NOMO-1 (cell line): ENCODE data around the gene NYNRIN.
A peak's percentile ranks its signal among the peaks of the same experiment; 100 is the strongest.
"Not testable (repeated sequence)": the region's sequence is repeated elsewhere in the genome, so short reads cannot be mapped to it uniquely, and the experiment has no call there.

Experiments
- DNase-seq, 2 experiments: peaks; one replicate each; lab custom pipeline; 2025; ENCODE audit not compliant: unreplicated experiment in 2 of 2; lab: John Stamatoyannopoulos, UW

NYNRIN gene

DNA sequence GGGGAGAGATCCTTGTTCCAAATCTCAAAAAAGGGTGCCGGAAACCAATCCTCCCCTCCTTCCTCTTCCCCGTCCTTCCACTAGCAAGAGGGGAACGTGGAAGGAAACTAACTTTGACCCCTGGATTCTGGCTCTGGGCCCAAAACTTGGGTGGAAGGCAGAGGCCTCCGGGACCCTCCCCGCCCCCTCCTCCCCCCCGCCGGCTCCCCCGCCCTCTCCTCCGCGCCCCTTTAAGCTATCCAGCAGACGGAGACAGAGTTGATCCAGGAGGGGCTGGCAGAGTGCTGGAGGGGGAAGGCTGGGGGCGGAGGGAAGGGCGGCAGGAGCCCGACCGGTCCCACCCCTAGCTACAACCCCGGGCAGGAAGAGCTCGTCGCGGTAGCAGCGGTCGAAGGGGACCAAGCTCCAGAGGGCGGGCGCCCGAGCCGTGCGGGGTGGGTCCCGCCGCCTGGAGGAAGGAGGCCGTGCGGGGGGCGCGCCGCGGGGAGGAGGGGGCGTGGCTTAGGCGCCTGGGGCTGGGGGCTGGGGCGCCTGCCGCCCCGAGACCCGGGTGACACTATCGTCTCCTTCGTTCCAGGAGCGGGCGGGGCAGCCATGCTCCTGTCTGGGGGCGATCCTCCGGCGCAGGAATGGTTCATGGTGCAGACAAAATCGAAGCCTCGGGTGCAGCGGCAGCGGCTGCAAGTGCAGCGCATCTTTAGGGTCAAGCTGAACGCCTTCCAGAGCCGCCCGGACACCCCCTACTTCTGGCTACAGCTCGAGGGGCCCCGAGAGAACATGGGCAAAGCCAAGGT, at the start of gene NYNRIN:
Gene NYNRIN (plus strand): TSS at position 351 of the 794 bp plus-strand sequence. CDS start 244 bp downstream, at position 595.
- DNase-seq = no peak

DNA sequence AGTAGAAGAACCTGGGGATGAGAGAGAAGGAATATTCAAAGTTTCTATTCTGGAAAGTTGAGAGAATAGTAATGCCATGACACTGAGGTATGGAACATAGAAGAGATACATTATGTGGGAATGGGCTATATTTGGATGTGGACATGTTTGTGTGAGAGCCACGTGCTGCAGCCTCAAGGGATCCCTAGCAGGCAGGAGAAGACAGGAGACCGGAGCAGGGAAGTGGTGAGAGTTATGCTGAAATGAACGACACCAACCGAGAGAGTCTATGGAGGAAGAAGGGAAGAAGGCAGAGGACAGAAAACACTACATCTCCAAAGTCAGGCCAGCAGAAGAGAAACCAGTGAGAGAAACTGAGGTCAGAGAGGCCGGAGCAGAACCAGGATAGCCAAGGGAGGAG, 49.1 kb upstream of the NYNRIN start:
- DNase-seq = no peak

DNA sequence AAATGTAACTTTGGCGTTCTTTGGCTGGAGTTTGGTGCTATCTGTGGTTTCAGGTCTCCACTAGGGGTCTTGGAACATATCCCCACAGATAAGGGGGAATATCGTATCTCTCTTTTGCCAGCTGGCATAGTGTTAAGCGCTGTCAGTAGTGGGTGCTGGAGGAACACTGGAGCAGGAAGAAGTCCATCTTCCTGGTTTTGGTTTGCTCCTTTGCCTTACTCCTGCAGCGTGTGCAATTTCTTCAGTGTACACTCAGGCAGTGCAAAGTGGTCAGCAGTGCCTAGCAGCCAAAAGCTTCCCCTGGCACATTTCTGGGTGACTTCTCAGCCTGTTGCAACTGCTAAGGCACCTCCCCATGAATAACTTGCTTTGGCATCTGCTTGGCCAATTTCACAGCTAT, 47.3 kb upstream of the NYNRIN start:
- no peak for DNase-seq

DNA sequence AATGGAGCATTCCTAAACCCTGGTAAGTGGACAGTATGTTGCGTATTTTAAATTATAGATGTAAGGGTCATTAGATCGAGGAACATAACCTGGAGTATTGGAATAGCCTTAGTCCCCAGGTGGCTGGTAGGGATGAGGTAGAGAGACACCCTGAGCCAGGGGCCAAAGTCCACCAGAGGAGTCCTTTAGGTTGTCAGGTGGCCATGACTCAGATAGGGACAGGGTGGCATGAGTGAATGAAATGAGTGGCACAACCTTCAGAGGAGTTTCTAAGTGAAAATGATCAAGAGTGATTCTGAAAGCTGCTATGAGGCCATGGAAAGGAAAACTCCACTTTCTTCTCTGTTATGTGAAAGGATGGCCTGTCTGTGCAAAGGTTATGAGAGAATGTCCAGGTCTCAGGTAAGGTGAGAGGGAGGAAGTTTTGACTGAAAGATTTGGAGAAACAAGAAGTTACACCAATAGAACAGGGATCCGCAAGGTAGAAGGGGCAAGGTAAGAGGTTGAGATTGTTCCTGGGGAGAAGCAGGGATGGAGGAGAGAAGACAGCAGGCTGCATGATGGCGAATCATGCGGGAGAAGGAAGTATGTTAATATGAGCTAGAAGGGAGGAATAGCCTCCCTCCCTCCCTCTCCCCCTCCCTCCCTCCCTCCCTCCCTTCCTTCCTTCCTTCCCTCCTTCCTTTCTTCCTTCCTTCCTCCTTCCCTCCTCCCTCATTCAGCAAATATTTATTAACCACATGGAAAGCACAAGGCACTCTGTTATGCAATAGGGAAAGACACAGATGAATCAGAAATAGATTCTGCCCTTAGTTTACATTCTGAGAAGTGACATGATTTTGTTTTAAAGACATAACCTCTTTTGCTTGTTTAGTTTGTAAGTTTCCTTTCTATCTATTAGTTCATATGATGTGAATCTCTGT, 45.0 kb upstream of the NYNRIN start:
- DNase-seq = no peak

DNA sequence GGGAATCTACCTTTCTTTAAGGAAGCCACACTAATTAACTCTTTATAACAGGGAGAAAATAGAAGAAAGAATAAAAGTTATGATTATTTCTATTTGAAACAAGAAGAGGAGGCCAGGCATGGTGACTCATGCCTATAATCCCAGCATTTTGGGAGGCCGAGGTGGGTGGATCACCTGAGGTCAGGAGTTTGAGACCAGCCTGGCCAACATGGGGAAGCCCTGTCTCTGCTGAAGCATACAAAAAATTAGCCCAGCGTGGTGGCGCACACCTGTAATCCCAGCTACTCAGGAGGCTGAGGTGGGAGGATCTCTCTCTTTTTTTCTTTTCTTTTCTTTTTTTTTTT, 44.3 kb upstream of the NYNRIN start:
- DNase-seq = not testable (repeated sequence)

DNA sequence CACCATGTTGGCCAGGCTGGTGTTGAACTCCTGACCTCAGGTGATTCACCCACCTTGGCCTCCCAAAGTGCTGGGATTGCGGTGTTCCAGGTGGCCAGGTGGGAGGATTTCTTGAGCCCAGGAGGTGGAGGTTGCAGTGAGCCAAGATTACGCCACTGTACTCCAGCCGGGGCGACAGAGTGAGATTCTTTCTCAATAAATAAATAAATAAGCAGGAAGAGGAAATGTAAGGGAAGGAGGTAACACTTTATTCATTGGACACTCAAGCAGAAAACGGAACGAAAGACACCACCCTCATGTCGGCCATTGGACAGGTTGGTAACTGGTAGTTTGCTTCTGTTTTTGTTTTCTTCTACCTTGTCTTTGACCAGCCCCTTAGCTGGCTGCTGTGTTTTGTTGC, 43.8 kb upstream of the NYNRIN start:
- DNase-seq = no peak

DNA sequence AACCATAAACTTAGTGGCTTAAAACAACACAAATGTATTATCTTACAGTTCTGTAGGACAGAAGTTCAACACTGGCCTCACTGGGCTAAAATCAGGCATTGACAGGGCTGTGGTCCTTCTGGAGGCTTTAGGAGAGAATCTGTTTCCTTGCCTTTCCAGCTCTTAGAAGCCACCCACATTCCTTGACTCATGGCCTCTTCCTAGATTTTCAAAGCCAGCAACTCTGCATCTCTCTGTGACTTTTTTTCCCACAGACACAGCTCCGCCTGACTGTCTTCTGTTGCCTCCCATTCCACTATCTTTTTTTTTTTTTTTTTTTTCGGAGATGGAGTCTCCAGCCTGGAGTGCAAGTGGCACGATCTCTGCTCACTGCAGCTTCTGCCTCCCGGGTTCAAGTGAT, 42.6 kb upstream of the NYNRIN start:
- DNase-seq = no peak

DNA sequence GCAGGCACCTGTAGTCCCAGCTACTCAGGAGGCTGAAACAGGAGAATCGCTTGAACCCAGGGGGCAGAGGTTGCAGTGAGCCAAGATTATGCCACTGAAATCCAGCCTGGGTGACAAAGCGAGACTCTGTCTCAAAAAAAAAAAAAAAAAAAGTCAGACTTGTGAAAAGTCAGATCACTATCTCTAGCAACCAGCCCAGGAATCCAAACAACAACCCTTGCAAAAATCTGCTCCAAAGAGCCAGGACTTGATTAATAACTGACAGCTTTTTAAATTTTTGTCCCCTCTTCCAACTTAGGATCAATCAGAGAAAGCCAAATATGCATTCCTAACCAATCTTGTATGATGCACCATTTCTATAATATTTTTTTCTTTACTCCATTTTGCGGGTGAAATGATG, 38.5 kb upstream of the NYNRIN start:
- no peak for DNase-seq

DNA sequence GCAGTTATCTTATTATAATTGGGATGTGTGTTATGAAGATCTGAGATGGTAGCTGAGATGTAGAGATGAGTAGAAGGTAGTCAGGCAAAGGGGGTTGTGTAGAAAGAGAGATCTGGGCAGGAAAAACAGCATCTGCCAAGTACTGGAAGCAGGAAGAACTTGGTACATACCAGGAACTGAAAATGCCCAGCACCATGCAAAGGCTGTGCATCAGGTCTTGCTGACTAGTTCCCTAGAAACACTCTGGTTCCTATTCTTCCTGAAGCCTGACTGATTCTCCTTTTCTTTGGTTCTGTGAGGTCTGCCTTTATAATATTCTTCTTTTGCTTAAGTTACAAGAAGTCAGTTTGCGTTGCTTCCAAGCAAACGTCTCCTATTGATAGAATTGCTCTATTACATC, 37.5 kb upstream of the NYNRIN start:
- DNase-seq = no peak

DNA sequence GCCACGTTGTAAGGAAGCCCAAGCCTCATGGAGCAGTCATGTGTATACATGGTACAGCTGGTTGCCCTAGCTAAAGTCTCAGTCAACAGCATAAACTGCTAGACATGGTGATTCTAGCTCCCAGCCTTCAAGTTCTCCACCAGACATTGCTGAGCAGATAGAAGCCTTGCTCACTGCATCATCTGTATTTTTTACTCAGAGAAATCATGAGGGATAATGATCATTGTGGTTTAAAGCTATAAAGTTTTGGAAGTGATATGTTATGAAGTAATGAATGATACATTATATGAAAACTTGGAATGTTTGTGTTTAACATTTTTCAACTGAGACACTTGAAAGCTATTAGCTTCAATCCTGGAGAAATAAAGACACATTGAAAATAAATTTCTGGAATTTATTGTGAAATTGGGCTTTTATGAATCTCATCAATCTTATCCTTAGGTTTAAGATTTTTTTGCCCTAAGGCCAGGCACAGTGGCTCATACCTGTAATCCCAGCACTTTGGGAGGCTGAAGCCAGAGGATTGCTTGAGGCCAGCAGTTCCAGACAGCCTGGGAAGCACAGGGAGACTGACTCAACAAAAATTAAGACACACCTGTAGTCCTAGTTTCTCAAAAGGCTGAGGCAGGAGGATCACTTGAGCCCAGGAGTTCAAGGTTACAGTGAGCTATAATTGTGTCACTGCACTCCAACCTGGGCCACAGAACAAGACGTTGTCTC, 36.4 kb upstream of the NYNRIN start:
- DNase-seq = no peak

DNA sequence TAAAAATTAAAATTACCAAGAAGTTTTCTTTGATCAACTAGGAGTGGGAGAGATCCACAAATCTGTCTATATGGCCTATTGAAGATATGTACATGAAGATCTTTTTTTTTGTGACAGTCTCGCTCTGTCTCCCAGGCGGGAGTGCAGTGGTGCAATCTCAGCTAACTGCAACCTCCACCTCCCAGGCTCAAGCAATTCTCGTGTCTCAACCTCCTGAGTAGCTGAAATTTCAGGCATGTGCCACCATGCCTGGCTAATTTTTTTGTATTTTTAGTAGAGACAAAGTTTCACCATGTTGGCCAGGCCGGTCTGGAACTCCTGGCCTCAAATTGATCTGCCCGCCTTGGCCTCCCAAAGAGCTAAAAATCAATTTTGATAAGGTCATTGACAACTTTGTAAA, 35.4 kb upstream of the NYNRIN start:
- DNase-seq = no peak

DNA sequence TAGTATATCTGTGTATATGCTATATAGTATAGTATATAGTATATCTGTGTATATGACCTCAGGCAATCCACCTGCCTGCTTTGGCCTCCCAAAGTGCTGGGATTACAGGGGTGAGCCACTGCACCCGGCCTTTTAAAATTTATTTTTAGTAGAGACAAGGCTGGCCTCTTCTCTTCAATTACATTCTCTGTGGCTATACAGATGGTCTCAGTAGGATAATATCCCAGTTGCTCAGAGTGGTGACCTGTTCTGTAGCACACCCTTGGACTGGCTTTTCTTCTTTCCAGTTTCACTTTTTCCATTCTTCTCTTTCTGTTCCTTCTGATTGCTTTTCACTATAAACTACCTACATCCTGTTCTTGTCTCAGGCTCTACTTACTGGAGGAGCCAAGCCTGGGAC, 34.0 kb upstream of the NYNRIN start:
- DNase-seq = no peak

DNA sequence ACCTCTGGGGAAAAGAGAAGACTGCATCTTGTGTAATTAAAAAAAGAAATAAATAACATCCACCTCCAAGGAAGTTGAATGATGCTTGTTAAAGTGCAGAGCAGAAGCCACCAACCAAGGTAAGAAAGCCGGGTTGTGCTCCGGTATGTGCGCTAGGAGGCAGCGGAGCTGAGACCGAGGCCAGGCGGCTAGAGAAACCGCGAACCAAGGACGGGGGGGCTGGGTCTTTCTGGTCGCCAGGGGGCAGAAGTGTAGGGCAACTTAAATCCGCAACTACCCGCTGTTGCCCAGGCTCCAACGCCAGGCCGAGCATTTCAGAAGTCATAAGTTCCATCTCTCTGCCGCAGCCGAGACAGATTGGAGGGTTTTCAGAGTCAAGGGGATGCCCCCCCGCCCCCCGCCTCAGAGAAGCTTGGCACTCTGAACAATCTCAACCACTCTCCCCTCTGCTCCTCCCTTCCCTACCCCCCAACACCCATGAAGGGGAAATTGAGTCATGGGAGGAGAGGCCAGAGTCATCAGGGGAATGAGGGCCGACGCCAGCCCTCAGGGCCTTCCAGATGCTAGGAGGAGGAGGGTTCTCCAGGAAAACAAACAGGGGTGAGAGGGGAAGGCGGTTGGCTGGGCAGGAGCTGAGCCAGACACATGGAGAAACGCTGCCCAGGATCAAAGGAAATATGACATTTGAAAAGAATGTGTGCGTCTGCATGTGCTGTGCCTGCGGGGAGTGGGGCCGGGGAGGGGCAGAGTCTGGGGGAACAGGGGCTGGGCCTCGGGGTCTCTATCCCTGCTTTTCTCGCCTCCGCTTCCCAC, 33.0 kb upstream of the NYNRIN start:
- peak; percentile 81 to 91 for DNase-seq

DNA sequence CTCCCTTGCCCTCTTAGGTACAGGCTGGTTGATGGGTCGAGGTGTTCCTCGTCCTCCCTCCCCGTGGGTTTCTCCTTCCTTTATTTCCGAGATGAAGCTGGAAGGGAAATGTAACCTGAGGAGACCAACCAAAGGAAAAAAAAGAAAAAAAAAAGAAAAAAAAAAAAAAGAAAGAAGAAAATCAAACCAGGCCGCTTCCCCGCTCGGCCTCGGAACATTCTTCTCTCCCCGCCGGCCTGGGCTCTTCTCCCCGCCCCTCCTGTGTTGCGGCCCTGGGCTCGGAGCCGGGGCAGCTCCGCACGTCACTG, 32.4 kb upstream of the NYNRIN start:
- DNase-seq = no peak

DNA sequence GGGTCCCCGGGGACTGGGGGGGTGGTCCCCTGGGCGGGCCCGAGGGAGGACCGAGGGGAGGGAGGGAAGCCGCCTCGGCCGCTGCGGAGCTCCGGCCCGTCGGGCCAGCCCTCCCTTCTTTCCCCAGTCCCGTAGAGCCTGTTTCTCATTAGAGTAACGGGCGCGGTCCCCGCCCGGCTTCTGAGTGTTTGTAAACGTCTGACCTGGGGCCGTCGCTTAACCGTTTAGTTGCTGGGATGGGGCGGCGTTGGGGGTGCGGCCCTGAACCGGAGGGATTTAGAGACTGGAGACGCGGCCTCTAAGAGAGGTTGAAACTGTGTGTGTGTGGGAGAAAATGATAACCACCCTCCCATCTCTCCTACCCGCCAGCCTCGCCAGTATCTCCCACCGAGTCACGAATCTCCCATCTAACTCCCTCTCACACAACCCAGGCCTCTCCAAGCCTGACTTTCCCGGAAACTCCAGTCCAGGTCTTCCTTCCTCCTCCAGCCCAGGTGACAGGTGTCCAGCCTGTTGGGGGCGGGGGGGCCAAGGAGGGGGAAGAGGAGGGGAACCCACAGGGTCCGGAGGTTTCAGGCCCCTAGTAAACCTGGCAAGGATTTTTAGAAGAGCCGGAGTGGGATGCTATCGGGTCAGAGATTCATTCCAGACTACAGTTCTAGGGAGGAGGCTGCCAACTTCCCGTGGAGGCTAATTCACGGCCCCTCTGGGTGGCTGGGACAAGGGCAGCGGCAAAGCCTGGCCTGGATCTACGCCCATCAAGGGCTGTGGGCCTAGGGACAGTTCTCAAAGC, 31.9 kb upstream of the NYNRIN start:
- DNase-seq = no peak

DNA sequence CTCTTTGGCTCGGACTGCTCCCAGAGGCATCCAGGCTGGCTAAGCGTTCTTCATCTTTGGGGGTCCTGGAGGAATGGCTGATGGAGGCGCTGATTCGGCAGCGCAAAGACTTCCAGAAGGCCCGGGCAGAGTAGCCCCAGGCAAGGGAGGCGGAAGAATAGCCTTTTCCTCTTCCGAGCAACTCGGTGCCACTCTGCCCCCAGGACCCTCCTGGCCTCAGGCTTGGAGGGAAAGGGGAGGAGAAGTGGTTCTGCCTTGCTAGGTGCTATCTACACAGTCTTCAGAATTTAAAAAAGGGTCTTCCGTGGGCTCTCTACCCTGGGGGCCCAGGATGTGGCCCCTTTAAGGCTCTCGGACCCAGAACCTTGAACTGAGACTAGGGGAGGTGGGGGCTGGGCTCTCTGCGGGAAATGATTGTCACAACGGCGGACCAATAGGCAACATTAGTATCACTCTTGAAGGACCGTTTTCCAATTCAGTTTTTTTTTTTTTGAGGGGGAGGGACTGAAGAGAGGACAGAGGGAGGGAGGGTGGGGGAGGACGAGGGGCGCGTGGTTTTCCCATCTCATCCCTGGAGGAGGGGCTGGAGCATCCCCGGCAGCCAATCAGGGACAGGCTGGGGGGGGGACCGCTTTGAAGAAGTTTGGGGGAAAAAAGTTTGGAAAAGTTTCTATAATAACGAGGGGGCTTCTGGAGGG, 31.1 kb upstream of the NYNRIN start, which contains the start of gene NFATC4:
Gene NFATC4 (plus strand): TSS at position 671 of the 698 bp plus-strand sequence. CDS start 157 bp downstream, outside the sequence.
- no peak for DNase-seq

DNA sequence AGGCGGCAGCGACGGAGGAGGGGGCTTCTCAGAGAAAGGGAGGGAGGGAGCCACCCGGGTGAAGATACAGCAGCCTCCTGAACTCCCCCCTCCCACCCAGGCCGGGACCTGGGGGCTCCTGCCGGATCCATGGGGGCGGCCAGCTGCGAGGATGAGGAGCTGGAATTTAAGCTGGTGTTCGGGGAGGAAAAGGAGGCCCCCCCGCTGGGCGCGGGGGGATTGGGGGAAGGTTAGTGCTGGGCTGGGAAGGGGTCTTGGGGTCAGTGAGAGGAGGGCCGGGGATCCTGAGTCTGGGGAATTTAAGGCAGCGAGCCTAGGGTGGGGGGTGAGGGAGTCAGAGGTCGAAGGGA, 30.6 kb upstream of the NYNRIN start:
- DNase-seq = no peak

DNA sequence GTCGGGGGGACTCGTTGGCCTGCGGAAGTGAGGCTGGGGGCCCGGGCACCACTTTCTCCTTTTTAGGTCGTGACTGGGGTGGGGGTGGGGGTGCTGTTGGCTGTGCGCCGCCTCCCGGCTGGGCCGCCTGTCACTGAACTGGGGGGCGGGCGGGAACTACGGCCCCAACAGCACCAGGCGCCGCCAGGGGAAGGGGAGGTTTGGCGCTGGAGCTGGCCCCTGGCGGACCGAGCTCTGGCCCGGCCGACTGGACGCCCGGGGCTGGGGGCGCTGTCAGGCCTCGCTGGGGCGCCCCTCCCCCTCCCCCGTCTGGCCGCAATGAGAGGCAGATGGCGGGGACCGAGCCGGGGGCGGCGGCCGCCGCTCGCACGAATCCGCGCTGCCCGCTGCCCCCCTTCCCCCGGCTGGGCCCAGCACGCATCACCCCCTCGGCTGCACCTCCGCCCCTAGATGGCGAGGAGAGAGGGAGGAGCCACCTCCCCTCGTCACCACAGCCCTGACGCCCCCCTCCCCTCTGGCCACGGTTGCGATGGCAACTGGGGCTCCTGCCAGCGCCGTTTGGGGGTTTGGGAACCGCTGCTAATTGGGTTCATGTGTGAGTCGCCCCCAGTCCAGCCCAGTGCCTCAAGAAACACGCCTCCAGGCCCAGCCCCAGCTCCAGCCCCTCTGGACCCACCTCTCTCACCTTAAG, 30.1 kb upstream of the NYNRIN start:
- DNase-seq = no peak

DNA sequence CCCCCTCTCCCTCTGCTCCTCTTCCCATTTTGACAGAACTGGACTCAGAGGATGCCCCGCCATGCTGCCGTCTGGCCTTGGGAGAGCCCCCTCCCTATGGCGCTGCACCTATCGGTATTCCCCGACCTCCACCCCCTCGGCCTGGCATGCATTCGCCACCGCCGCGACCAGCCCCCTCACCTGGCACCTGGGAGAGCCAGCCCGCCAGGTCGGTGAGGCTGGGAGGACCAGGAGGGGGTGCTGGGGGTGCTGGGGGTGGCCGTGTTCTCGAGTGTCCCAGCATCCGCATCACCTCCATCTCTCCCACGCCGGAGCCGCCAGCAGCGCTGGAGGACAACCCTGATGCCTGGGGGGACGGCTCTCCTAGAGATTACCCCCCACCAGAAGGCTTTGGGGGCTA, 29.3 kb upstream of the NYNRIN start:
- no peak for DNase-seq
